Lower lobe of right lung (tissue), 2 donors: ENCODE data around the gene ADAMTSL1. TPM values are rescaled to one million over a fixed set of nuclear protein-coding genes. Genes with fewer than 3 reads are reported as not detected.

Experiments used
- ATAC-seq, 2 donors: fragments of 200-7000 bp; cut with Tn5 transposase; one replicate each; pipeline ENCODE4 v1.9.1; 2020 to 2022; ENCODE audit warnings: mild to moderate bottlenecking in 2 of 2, moderate library complexity in 2 of 2
- DNase-seq: peaks from one replicate; pipeline ENCODE4 v3.0.0-alpha.2; 2020
- H3K27ac ChIP-seq: fragments of 200-600 bp; one replicate; pipeline ENCODE4 v1.8.0; 2022
- H3K27me3 ChIP-seq: fragments of 200-600 bp; one replicate; pipeline ENCODE4 v1.8.0; 2022; ENCODE audit warnings: low read depth
- H3K36me3 ChIP-seq: fragments of 200-600 bp; one replicate; pipeline ENCODE4 v1.8.0; 2022; ENCODE audit warnings: mild to moderate bottlenecking
- H3K4me1 ChIP-seq: fragments of 200-600 bp; one replicate; pipeline ENCODE4 v1.8.0; 2022
- H3K4me3 ChIP-seq: fragments of 200-600 bp; one replicate; pipeline ENCODE4 v1.8.0; 2022; ENCODE audit warnings: mild to moderate bottlenecking
- H3K9me3 ChIP-seq: fragments of 200-600 bp; one replicate; pipeline ENCODE4 v1.8.0; 2022
- CTCF ChIP-seq: fragments of 200-600 bp; IDR thresholded peaks from one replicate; pipeline ENCODE4 v1.8.0; 2022; ENCODE audit warnings: antibody characterized with exemption, mild to moderate bottlenecking
- intact Hi-C: fragments of 100-400 bp; cut with DNase I; formaldehyde crosslinking; loops from one replicate; pipeline ENCODE4 v1.11.0; 2022
- total RNA-seq: library from RNA; stranded (reverse); fragmentation: NEBNext Ultra II Directional; extraction: Animal tissue kit (Norgen Biotek cat#: 25700); gene quantifications from one replicate; pipeline ENCODE4 v1.2.1, GENCODE V29; 2021
- donor health status: DM: no; HTN: yes; CAD: no; lungs with severe emphysema.

Gene ADAMTSL1
- total RNA-seq, 1 donor from 2014 or later: 3.7 TPM

- intact Hi-C loops: no loop called here
- Histone ChIP-seq H3K9me3 (peaks cover 14% of the 10 kb centered on the region), H3K27ac (no peak overlapping the region), H3K36me3 (no peaks in the 10 kb centered on the region), H3K27me3 (no peaks in the 10 kb centered on the region), H3K4me3 (no peak overlapping the region), H3K4me1 (no peaks in the 10 kb centered on the region)
- no peak for TF ChIP-seq CTCF
- no peak for ATAC-seq
- DNase-seq: no peak
These were observed 57.4 kb downstream of the ADAMTSL1 start for GRCh38 chr9:18531136-18532065.

- DNase-seq: no peak
- H3K4me1 ChIP-seq: no peaks in the 10 kb centered on the region
- peaks cover 14% of the 10 kb centered on the region for H3K9me3 ChIP-seq
- no peak for ATAC-seq
- no peaks in the 10 kb centered on the region for H3K36me3 ChIP-seq
- H3K4me3 ChIP-seq: no peak overlapping the region
- no peaks in the 10 kb centered on the region for H3K27me3 ChIP-seq
- no peak overlapping the region for H3K27ac ChIP-seq
- TF ChIP-seq CTCF: no peak
- intact Hi-C loops: no loop called here
These were observed 60.7 kb downstream of the ADAMTSL1 start for GRCh38 chr9:18534611-18535010.

- ATAC-seq: peak; percentile 45 to 52
- intact Hi-C loops: no loop called here
- peaks cover 14% of the 10 kb centered on the region for H3K9me3 ChIP-seq
- no peak overlapping the region for H3K4me3 ChIP-seq
- no peak for DNase-seq
- TF ChIP-seq CTCF: no peak
- no peaks in the 10 kb centered on the region for H3K27me3 ChIP-seq
- no peaks in the 10 kb centered on the region for H3K36me3 ChIP-seq
- H3K4me1 ChIP-seq: no peaks in the 10 kb centered on the region
- no peak overlapping the region for H3K27ac ChIP-seq
These were observed 62.6 kb downstream of the ADAMTSL1 start for GRCh38 chr9:18536554-18536953.

GRCh38 chr9:18539203-18539693, 65.3 kb downstream of the ADAMTSL1 start:
- TF ChIP-seq CTCF: no peak
- intact Hi-C loops: no loop called here
- Histone ChIP-seq H3K27me3 (no peaks in the 10 kb centered on the region), H3K4me1 (no peaks in the 10 kb centered on the region), H3K4me3 (no peak overlapping the region), H3K27ac (no peak overlapping the region), H3K36me3 (no peaks in the 10 kb centered on the region), H3K9me3 (peaks cover 14% of the 10 kb centered on the region)
- ATAC-seq: no peak
- DNase-seq: no peak

GRCh38 chr9:18542837-18543405, 69.0 kb downstream of the ADAMTSL1 start:
- no peaks in the 10 kb centered on the region for H3K36me3 ChIP-seq
- H3K9me3 ChIP-seq: no peaks in the 10 kb centered on the region
- H3K4me1 ChIP-seq: no peaks in the 10 kb centered on the region
- no peaks in the 10 kb centered on the region for H3K27me3 ChIP-seq
- intact Hi-C loops: no loop called here
- ATAC-seq (no peak), DNase-seq (no peak)
- H3K27ac ChIP-seq: no peak overlapping the region
- TF ChIP-seq CTCF: no peak
- no peak overlapping the region for H3K4me3 ChIP-seq
